ENCODE data around the gene AP1G2.

DNA sequence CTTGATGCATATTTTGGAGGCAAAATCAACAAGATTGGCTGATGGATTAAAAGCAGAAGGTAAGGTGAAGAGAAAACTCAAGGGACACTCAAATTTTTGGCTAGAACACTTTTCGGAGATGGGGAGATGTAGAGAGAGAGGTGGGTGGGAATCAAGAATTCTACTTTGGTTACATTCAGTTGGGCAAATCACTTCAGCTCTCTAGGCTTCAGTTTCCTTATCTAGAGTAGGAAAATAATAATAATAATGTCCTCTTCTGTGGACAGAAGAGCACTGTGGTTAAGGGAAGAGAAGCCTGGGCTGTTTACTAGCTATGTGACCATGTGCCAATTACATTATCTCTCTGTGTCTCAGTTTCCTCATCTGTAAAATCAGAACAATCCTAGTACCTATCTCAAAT, 45.2 kb upstream of the AP1G2 start:
- TF ChIP-seq EZH2 (IDR thresholded peaks at IDR 0.05; ENCODE audit: borderline replicate concordance, low read depth, low read length, poor library complexity, severe bottlenecking), result no peak
- TF ChIP-seq, protein P1, sequence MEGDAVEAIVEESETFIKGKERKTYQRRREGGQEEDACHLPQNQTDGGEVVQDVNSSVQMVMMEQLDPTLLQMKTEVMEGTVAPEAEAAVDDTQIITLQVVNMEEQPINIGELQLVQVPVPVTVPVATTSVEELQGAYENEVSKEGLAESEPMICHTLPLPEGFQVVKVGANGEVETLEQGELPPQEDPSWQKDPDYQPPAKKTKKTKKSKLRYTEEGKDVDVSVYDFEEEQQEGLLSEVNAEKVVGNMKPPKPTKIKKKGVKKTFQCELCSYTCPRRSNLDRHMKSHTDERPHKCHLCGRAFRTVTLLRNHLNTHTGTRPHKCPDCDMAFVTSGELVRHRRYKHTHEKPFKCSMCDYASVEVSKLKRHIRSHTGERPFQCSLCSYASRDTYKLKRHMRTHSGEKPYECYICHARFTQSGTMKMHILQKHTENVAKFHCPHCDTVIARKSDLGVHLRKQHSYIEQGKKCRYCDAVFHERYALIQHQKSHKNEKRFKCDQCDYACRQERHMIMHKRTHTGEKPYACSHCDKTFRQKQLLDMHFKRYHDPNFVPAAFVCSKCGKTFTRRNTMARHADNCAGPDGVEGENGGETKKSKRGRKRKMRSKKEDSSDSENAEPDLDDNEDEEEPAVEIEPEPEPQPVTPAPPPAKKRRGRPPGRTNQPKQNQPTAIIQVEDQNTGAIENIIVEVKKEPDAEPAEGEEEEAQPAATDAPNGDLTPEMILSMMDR (conservative IDR thresholded peaks at IDR 0.05; ENCODE audit: low read depth, low read length), result no peak

All from A673 (cell line).